GM21528 (cell line): ENCODE data around the gene KCTD11.
"Not testable (repeated sequence)": the region's sequence is repeated elsewhere in the genome, so short reads cannot be mapped to it uniquely, and the experiment has no call there.

ENCODE experiments used
- ATAC-seq: cut with Tn5 transposase; IDR thresholded peaks from one replicate; pipeline ENCODE4 v1.9.1; 2021; ENCODE audit warnings: mild to moderate bottlenecking, moderate library complexity; ENCODE audit not compliant: unreplicated experiment, low FRiP score

The KCTD11 gene

GRCh38 chr17:7321466-7321865 is 30.5 kb upstream of the KCTD11 start:
- ATAC-seq = no peak

GRCh38 chr17:7322520-7323194 is 29.3 kb upstream of the KCTD11 start:
- no peak for ATAC-seq

GRCh38 chr17:7323731-7324437 is 28.1 kb upstream of the KCTD11 start:
- ATAC-seq = no peak

DNA sequence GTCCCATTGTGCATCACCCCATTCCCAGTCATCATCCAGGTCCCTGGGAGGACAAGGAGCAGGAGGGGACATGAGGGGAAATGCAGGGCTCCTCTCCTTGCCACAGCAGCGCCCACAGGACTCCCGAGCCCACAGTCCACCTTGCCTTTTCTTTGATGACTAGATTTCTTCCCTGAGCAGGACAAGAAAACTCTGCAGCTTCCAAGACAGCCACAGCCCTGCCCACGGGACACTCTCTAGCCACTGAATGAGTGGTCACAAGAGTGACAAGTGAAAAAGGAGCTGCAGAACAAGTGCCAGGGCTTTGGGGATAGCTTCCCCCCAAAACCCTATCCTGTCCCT is 27.6 kb upstream of the KCTD11 start:
- no peak for ATAC-seq

- no peak for ATAC-seq
These were observed 26.9 kb upstream of the KCTD11 start for GRCh38 chr17:7325031-7325528.

- ATAC-seq = no peak
These were observed 25.8 kb upstream of the KCTD11 start for GRCh38 chr17:7326186-7326585.

GRCh38 chr17:7327056-7327455 is 24.9 kb upstream of the KCTD11 start:
- ATAC-seq = no peak

GRCh38 chr17:7327501-7327900 is 24.5 kb upstream of the KCTD11 start:
- ATAC-seq = no peak

DNA sequence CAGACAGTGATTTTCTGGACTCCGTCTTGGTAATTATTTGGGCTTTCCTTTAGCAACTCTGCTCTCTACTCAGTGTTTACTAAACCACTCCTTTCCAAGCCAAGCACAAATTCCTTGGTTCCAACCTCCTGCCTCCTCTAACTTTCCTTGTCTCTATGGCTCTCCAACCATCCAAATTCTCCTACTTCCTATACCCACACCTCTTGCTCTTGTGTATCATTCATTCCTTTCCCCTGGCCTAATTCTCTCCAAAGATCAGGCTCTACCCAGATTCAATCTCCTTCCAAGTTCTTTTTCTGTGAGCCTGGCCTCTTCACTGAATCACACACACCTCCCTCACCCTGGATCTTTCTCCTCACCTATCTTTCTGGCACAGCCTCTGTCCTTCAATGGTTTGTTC is 24.0 kb upstream of the KCTD11 start:
- ATAC-seq = no peak

DNA sequence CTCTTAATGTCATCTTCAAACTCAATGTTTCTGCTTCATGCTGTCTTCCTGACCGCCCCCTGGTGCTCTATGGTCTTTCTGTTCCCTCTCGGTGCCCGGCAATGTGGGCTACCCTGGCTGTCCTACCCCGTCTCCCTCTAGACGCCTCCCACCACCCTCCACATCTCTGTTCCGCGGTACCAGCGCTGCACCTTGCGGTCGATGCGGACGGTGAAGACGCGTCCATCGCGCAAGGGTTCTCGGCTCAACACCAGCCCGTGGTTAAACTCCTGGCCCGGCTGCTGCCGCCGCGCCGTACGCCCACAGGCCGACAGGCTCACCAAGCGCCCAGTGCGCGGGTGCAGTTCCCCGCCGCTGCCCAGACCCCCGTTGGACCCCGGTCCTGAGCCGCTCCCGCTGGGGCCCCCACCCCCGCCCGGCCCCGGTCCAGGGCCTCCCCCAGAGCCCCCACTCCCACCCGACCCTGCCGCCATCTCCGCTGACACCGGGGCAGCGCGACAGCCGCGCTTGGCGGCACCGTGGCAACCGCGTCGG is 23.1 kb upstream of the KCTD11 start, which contains the start of gene NEURL4:
TSS of gene NEURL4 (minus strand) at position 496 of the 534 bp plus-strand sequence. CDS start at position 473, 23 bp downstream.
- ATAC-seq = peak; percentile 8

DNA sequence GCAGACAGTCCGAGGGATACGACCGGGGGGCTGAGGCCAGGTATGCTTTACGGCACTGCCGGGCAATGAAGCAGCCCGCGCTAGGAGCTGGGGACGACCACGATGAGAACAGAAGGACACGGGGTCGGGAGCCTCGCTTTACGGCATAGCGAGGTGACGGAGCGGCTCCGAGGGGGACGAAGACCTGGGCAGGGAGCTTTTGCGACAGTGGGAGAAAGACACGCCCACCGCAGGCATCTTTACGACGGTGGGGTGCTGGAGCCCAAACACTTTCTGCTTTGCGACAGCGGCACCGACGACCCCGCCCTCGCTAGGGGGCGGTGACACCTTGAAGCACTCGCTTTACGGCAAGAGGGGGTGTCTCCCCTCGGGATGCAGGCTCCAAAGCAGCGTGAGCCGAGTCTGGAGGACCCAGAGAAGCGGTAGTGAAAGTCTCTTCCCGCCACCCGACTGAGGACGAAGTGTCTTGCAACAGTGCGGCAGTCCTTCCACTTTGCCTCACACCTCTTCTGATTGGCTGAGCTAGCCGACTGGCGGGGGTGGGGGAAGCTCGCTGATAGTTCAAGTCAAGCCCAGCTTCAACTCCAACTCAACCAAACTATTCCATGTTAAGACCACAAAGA is 22.5 kb upstream of the KCTD11 start:
- ATAC-seq = peak; percentile 54

DNA sequence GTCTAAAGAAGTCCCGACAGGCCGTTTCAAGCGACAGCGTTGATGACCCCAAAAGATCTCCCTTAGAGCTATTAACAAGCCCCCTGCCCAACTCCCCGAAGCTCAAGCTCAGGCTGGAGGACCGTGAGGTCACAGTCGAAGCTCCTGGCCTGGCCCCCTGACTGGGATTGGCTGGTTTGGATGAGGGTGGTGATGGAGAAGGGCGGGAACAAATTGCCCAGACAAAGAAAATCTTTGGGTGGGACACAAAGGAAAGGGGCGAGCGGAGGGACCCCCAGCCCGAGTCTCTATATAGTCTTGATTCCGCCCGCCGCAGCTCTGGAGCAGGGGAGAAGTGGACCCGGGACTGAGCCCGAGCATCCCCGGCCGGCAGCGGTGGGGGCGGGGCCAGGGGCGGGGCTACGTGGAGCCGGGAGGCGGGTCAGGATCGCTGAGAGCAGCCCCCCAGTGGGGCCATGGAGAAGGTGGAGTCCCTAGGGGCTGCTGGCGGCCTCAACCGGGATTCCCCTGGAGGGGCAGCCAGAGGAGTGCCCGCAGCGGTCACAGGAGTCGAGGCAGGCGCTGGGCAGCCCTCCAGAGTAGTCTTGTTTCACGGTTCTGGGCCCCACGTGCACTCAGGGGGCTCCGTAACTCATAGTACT is 21.8 kb upstream of the KCTD11 start:
- ATAC-seq = peak; percentile 41

DNA sequence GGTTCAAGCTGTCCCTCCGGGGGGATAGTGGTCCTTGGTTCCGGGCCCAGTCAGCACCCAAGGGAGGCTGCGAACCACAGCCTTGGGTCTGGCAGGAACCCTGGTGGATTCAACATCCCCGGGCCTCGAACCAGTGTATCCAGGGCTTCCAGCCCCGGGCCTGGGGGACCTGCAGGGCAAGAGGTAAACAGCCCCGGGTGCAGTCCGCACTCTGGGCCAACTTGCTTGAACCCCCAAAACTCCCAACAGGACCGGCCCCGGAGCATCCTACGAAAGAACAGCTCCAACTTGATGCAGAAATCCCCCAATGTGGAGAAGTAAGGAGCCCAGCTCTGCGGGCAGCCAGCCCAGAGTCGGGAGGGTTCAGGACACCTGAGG is 21.3 kb upstream of the KCTD11 start:
- ATAC-seq = peak; percentile 1

DNA sequence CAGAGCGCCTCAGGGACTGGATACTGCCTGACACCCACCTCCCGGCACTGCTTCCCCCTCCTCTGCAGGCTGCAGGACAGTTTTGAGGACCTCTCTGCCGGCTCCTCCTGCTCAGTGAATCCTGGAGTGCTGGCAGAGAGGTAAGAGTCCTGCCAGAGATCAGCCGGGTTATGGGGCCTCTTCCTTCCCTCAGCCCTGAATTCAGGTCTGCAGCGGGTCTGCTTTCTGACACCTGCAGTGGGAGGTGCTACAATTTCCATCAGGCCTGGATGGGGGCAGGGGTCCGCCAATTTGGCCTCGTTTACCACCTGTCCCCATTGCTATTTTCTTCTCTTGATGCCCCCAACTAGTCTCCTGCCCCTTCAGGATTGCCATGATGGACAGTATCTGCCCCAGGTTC is 19.9 kb upstream of the KCTD11 start:
- no peak for ATAC-seq

GRCh38 chr17:7332600-7333069 is 19.3 kb upstream of the KCTD11 start:
- not testable (repeated sequence) for ATAC-seq

DNA sequence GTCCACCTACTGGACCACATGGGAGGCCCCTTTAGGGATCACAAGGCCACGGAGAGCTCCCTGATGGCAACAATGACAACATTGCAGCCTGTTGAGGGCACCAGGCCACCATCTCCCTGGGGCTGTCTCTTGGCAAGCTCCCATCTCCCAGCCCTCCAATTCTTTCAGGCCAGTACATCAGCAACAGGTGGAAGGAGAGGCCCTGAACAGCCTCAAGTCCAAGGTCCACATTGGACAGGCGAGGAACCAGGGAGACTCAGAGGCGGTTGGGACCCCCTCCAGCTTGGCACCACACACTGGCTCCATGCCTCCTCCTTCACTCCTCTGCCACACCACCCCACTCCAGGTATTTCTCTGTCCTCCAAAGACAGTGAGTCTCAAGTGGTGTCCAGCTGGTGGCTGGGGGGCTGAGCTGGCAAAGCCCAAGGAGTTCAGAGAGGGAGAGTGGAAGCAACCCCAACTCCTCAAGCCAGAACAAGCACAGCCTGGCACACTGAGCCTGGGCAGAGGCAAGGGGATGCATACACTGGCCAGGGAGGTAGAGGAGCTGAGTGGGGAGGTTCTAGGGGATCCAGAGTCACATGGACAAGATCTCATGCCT is 16.9 kb upstream of the KCTD11 start:
- no peak for ATAC-seq

DNA sequence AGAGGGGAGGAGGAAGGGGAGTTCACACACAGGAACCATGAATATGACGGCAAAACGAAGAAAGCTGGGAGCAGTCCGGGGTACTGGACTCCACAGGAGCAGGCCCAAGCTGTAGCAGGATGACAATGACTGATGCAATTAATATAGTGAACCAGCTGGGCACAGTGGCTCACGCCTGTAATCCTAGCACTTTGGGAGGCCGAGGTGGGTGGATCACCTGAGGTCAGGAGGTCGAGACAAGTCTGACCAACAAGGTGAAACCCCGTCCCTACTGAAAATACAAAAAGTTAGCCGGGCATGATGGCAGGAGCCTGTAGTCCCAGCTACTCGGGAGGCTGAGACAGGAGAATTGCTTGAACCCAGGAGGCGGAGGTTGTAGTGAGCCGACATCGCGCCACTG is 16.2 kb upstream of the KCTD11 start:
- ATAC-seq = not testable (repeated sequence)

DNA sequence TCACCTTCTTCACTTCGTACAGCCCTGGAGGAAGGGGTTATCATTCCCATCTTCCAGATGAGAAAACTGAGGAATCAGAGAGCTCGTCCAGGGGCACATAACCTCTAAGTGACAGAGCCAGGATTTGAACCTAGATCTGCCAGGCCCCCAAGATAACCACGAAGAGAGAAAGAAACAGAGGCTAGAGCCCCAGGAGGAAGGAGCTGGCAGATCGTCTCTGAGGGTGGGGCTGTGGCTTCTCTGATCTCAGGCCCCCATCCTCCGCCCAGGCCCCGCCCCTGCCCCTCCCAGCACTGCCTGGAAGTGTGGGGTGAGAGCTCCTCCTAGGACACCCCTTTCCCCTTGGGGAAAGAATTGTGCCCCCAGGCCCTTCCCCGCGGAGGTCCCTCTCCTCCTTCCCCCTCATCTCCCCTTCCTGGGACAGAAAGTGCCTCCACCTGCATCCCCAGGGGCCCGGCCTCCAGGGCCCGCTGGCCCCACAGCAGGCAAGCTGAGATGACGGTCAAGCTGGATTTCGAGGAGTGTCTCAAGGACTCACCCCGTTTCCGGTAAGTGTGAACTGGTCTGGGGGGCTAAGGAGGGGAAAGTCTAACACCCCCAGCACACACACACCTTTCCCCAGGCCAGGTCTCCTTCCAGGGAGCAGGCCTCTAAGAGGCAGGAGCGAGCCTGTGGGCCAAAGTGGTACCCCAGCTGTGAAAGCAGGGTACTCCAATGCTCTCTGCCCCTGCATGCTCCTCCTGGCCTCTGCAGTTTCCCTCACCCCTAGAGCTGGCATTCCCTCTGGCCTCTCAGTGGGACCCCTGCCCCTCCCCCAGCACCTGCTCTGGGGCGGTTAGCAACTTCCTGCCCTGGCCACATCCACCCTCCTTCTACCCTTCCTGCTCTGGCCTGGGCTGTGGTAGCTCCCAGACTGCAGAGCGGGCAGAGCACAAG is 15.5 kb upstream of the KCTD11 start, which contains the start of gene ACAP1:
TSS of gene ACAP1 (plus strand) at position 290 of the 936 bp plus-strand sequence. CDS start at position 496, 206 bp downstream.
- ATAC-seq = no peak

- ATAC-seq = not testable (repeated sequence)
These were observed 14.4 kb upstream of the KCTD11 start for GRCh38 chr17:7337600-7337999.
